Esophagus muscularis mucosa (tissue), 4 donors: Measurements from ENCODE around the gene HYDIN. TPM values are rescaled to one million over a fixed set of nuclear protein-coding genes. Genes with fewer than 3 reads are reported as not detected.
"Not testable (repeated sequence)": the region's sequence is repeated elsewhere in the genome, so short reads cannot be mapped to it uniquely, and the experiment has no call there.

ENCODE experiments used
- DNase-seq: peaks from one replicate; pipeline ENCODE4 v3.0.0-alpha.2; 2017; ENCODE audit errors: extremely low spot score
- H3K27ac ChIP-seq, 4 donors: fragments of 200-600 bp; sonication (generic); replicated peaks in 1 of 4; 1 replicate in 3 of 4; 2 replicates in 1 of 4; pipeline ENCODE4 v1.5.1; 2016 to 2019; ENCODE audit warnings: mild to moderate bottlenecking in 1 of 4
- H3K27me3 ChIP-seq, 4 donors: fragments of 200-600 bp; sonication (generic); one replicate each; pipeline versions ENCODE4 v1.5.1 to v1.6.0; 2016 to 2019
- H3K36me3 ChIP-seq, 4 donors: fragments of 200-600 bp; sonication (generic); one replicate each; pipeline ENCODE4 v1.5.1; 2016 to 2019
- H3K4me1 ChIP-seq, 4 donors: fragments of 200-600 bp; sonication (generic); one replicate each; pipeline ENCODE4 v1.5.1; 2016 to 2019
- H3K4me3 ChIP-seq, 4 donors: fragments of 200-600 bp; sonication (generic); 1 replicate in 2 of 4; 2 replicates in 2 of 4; pipeline ENCODE4 v1.5.1; 2016 to 2019; ENCODE audit warnings: mild to moderate bottlenecking in 4 of 4, moderate library complexity in 1 of 4
- H3K9me3 ChIP-seq, 4 donors: fragments of 200-600 bp; sonication (generic); 1 replicate in 3 of 4; 2 replicates in 1 of 4; pipeline ENCODE4 v1.5.1; 2016 to 2019
- WGBS: methylation state at CpG from one replicate; pipeline ENCODE4 v1.1.5; 2018; 5-methylcytosine and 5-hydroxymethylcytosine counted together
- intact Hi-C: fragments of 100-400 bp; cut with DNase I; formaldehyde crosslinking; loops from one replicate; pipeline ENCODE4 v1.15.1; 2023
- total RNA-seq, 4 donors: library from RNA; depleted of rRNA; stranded (reverse); fragments of >200 nt; gene quantifications; one replicate each; pipeline versions ENCODE4 v1.1.0 to v1.2.1, GENCODE V29; 2016

Gene HYDIN
- total RNA-seq, 4 donors from 2014 or later = 0.32 to 2.6 (median 1.5) TPM

DNA sequence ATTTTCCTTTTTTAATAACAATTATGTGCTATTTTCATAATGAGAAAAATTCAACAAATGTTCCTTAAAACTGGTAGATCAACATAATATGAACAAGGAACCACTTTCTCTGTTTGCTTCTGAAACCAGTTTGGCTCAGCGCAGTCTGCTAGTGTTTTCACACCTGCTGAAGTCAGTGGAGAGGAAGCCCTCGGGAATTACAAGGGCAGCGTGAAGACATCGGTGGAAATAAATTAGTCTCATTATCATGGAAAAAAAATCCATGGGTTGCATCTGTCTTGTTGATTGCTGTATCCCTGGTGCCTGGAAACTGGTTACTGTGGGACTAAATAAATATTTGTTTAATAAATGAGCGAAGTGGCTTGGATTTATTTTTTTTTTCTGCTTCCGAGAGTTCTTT is 245.8 kb downstream of the HYDIN start:
- intact Hi-C loops, H3K9me3 ChIP-seq, H3K36me3 ChIP-seq, H3K27me3 ChIP-seq, DNase-seq, H3K27ac ChIP-seq, H3K4me1 ChIP-seq, H3K4me3 ChIP-seq: not testable (repeated sequence)
- WGBS = 41% methylated on average over 6 of the region's 6 CpGs

DNA sequence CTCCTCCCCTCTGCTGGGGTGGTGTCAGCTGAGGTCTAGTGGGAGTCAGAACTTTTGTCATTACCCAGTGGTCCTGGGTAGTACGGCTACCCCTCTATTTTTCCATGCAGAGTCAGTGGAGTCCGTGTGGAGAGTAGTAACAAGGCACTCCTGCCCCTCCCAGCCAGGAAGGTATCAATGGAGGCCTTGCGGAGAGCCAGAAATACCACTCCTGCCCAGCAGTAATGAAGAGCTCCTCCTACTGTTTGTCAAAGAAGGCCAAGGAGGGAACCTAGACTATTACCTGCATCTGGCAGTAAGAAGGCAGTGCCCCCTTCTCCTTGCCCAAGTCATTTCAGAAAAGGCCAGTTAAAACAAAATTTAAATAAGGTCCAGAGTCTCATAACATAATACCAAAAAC is 262.2 kb downstream of the HYDIN start:
- H3K36me3 ChIP-seq, H3K4me1 ChIP-seq, H3K27ac ChIP-seq, DNase-seq, H3K4me3 ChIP-seq, H3K9me3 ChIP-seq, intact Hi-C loops, H3K27me3 ChIP-seq: not testable (repeated sequence)
- no CpG with 5 or more reads among the region's 3 CpGs for WGBS

DNA sequence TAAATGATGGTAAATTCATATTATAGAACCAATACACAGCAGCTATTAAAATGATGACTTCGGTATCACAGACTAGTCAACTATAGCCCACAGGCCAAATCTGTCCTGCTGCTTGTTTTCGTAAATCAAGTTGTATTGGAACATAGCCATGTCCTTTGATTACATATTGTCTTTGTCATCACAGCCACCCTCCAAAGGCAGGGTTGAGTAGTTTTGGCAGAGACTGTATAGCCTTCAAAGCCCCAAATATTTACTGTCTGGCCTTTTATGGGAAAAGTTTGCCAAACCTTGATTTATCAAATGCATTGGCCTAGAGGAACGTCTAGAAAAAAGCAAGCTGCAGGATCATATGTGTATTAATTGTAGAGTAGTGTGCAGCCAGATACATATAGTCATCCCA is 270.4 kb downstream of the HYDIN start:
- H3K36me3 ChIP-seq, H3K27me3 ChIP-seq, DNase-seq, H3K9me3 ChIP-seq, H3K4me3 ChIP-seq, H3K27ac ChIP-seq, H3K4me1 ChIP-seq, intact Hi-C loops: not testable (repeated sequence)
- 55% methylated on average over 2 of the region's 3 CpGs for WGBS

DNA sequence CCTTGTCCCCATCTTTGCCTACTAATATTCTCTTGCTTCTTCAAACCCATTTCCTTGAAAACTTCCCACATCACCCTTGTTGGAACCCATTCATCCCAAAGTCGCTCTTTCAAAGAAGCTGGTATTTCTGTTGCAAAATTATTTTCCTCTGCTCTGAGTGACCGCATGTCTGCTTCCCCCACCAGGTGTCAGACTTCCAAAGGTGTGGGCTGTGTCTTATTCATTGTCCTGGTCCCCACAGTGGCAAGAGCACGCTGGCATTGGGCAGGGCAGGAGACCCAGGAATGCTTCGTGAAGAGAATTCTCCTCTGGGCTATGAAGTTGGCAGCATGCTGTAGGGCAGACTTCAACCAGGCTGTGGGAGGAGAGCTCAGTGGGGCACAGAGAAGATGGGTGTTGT is 275.6 kb downstream of the HYDIN start:
- intact Hi-C loops, DNase-seq, H3K4me3 ChIP-seq, H3K36me3 ChIP-seq, H3K9me3 ChIP-seq, H3K27ac ChIP-seq, H3K27me3 ChIP-seq, H3K4me1 ChIP-seq: not testable (repeated sequence)
- 83% methylated on average over 4 of the region's 4 CpGs for WGBS

DNA sequence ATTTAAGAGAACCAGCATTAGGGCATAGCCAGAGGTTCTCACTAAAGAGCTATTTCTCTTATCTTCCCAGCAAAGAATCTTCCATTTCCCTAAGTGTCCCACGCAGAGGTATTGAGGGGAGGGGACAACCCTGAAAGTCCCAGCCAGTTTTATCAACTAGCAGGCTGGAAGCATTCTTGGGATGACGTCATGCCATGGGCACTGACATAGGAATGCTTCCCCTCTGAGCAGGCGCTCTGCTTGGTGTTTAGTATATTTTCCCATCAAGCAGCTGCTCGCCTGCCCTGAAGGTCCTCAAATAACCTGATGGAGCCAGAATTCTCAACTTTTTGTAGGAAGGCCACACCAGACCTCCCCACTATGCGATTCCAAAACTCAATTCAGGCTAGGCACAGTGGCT is 276.7 kb downstream of the HYDIN start:
- no CpG with 5 or more reads among the region's 5 CpGs for whole genome bisulfite sequencing
- H3K36me3 ChIP-seq, H3K27ac ChIP-seq, H3K4me3 ChIP-seq, intact Hi-C loops, H3K27me3 ChIP-seq, DNase-seq, H3K4me1 ChIP-seq, H3K9me3 ChIP-seq: not testable (repeated sequence)

DNA sequence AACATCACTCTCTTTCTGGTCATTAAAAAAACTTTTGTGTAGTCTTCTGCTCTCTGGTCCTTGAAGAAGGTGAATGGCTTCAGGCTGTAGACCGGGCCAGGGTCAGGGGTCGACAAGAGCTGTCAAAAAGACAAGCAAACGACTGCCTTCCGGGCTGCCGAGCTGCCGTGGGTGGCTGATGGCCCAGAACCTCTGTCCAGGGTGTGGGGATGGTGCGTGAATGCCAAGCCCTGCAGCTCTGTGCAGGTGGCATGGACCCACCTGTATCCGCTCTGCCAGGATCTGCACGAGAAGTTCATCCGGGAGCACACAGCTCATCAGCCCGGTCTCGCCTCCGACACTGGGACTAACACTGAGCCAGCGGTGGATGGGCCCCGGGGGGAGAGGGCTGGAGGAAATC is 287.0 kb downstream of the HYDIN start:
- H3K27me3 ChIP-seq, H3K27ac ChIP-seq, H3K4me1 ChIP-seq, H3K36me3 ChIP-seq, H3K9me3 ChIP-seq, intact Hi-C loops, H3K4me3 ChIP-seq: not testable (repeated sequence)
- WGBS = 70% methylated on average over 14 of the region's 15 CpGs
- DNase-seq = peak; percentile 17

DNA sequence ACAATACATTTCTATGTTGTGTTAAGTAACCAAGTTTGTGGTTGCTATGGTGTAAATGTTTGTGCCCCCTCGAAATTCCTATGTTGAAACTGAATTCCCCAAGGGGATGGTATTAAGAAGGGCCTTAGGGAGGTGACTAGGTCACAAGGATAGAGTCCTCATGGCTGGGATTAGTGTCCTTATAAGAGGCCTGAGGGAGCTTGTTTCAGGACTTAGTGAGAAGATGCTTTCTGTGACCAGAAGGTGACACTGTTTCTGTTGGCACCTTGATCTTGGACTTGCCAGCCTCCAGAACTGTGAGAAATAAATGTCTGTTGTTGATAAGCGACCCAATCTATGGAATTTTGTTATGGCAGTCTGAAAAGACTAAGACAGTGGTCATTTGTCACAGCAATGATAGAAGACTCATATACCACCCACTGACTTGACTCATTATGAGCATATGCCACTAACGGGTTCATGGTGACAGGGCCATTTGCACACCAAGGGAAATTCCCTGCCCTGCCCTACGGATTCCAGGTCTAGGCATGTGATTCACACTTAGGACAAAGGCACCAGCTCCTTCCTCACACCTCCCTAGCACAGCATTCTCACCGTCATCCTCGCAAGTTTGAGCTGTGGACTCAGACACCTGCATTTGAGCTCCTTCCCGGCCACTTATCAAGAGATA is 290.7 kb downstream of the HYDIN start:
- H3K9me3 ChIP-seq, H3K27me3 ChIP-seq, H3K27ac ChIP-seq, H3K4me1 ChIP-seq, intact Hi-C loops, H3K36me3 ChIP-seq, DNase-seq, H3K4me3 ChIP-seq: not testable (repeated sequence)
- 75% methylated on average over 3 of the region's 7 CpGs for WGBS

DNA sequence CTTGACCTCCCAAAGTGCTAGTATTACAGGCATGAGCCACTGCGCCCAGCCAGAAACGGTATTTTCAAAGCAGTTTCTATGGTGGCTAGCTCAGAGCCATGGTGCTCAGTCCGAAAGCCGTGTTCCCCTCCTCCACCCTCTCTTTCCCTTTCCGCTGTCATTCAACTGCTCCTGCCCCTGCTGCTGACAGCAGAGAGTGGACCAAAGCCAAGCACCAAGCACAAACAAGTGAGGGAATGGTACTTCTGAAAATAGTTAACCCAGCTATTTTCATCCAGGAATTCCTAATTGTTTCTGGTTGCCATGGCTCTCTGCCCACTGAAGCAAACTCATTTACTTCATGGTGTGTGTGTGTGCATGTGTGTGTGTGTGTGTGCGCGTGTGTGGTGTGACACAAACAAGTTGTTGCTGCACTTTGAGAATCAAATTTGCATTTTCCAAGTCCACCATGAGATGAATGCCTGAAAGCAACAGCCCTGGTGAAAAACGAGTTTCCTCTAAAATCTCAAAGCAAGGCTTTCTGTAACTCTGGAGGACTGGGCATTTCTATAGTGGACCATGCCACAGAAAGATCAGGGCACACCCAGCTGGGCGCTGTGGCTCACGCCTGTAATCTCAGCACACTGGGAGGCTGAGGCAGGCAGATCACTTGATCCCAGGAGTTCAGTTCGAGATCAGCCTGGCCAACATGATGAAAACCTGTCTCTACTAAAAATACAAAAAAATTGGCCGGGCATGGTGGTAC is 293.6 kb downstream of the HYDIN start:
- H3K4me3 ChIP-seq, H3K27me3 ChIP-seq, H3K27ac ChIP-seq, H3K4me1 ChIP-seq, H3K9me3 ChIP-seq, intact Hi-C loops, DNase-seq, H3K36me3 ChIP-seq: not testable (repeated sequence)
- WGBS = 20% methylated on average over 5 of the region's 12 CpGs

DNA sequence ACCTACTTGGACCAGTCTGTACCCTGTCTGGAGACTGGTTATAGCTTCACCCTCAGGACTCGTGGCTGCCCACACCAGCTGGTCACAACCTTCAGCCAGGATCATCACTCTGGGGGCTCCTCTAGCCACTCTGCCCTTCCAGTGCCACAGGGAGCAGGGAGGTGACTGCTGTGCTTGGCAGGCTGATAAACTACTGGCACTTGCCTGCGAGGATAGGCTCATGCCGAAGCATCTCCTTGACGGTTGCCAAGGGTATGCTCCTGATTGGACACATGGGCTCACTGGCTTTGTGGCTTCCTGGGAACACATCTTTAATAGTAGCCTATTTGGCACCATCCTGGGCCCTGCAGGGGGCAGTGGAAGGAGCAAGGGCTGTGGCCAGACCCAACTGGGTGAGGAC is 295.2 kb downstream of the HYDIN start:
- H3K27ac ChIP-seq, H3K36me3 ChIP-seq, DNase-seq, H3K27me3 ChIP-seq, intact Hi-C loops, H3K9me3 ChIP-seq, H3K4me1 ChIP-seq, H3K4me3 ChIP-seq: not testable (repeated sequence)
- no CpG with 5 or more reads among the region's 4 CpGs for WGBS

DNA sequence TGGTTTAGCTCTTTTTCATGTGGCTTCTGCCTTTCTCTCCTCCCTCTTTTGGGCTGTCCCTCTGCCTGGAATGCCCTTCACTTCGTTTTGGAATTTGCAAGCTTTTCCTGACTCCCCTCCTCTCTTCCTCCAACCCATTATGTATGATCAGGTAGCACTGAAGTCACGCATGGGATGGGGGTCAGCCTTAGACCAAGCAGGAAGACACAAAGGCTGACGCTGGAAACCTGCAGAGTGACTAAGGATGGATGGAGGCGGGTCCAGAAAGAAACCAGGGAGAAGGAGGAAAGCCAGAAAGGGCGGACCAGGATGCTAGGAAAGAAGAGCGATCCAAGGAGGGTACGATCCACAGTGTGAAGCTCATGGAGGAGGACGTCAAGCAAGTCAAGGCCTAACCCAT is 296.8 kb downstream of the HYDIN start:
- H3K36me3 ChIP-seq, H3K9me3 ChIP-seq, H3K27ac ChIP-seq, H3K4me1 ChIP-seq, H3K27me3 ChIP-seq, H3K4me3 ChIP-seq, DNase-seq, intact Hi-C loops: not testable (repeated sequence)
- WGBS = 82% methylated on average over 8 of the region's 8 CpGs

DNA sequence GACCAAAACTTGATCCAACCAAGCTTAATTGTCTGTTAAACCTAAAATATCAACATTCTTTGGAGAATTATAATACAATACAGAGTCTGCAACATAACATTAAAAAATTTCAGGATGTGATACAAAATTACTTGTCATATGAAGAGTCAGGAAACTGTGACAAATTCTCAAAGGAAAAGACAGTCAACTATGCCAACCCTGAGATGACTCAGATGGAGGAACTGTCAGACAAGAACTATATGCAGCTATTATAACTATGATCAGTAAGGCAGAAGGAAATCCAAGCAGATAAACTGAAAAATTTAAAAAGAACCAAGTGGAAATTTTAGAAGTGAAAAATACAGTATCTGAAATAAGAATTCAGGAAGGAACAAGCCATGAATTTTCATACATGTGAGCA is 299.8 kb downstream of the HYDIN start:
- DNase-seq, intact Hi-C loops, H3K9me3 ChIP-seq, H3K27me3 ChIP-seq, H3K4me1 ChIP-seq, H3K27ac ChIP-seq, H3K4me3 ChIP-seq, H3K36me3 ChIP-seq: not testable (repeated sequence)

DNA sequence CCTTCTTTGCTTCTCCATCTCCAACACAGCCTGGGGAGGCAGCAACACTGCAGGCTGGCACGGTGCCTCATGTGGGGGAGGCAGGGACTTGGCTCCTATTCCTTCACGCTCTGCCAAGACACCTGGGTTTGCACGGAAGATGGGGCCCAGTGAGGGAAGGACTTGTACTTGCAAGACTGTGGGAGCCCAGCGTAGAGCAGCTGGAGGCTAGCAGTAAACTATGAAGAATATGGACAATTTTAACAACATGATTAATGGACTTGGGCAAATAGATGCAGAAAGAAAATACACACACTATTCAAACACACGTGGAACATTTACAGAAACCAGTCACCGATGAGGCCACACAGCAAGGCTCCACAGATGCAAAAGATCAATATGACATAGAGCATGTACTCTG is 308.4 kb downstream of the HYDIN start:
- H3K4me1 ChIP-seq, H3K27me3 ChIP-seq, H3K9me3 ChIP-seq, H3K4me3 ChIP-seq, H3K27ac ChIP-seq, intact Hi-C loops, DNase-seq, H3K36me3 ChIP-seq: not testable (repeated sequence)
- WGBS = 6% methylated on average over 4 of the region's 6 CpGs

DNA sequence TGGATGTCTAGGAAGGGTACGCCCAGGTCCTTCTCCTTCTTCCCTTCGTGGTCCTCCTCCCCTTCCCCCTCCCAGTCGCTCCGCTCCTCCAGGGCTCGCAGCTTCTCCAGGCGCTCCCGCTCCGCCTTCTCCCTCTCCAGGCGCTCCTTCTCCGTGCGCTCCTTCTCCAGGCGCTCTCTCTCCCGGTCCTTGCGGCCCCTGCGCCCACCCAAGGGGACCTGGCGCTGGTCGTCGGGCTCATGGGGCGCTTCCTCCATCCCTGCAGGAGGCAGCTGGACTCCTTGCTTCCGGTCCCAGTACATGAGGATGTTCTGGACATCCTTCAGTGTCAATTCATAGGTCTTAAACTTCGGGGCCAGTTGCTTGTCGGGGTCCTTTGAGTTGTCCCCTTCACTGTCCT is 309.9 kb downstream of the HYDIN start:
- 96% methylated on average over 20 of the region's 22 CpGs for WGBS
- H3K36me3 ChIP-seq, H3K4me3 ChIP-seq, intact Hi-C loops, H3K27me3 ChIP-seq, DNase-seq, H3K9me3 ChIP-seq, H3K4me1 ChIP-seq, H3K27ac ChIP-seq: not testable (repeated sequence)
